Pericardium fibroblast (primary cell): Measurements from ENCODE around the gene SLC6A4. TPM values are rescaled to one million over a fixed set of nuclear protein-coding genes. Genes with fewer than 3 reads are reported as not detected.

Source experiments
- total RNA-seq: library from RNA; depleted of rRNA; stranded (reverse); fragments of >200 nt; gene quantifications from 2 replicates; pipeline ENCODE4 v1.2.3, GENCODE V29; 2015

The SLC6A4 gene
- total RNA-seq, result 2.3 and 7.7 TPM in 2 replicates

DNA sequence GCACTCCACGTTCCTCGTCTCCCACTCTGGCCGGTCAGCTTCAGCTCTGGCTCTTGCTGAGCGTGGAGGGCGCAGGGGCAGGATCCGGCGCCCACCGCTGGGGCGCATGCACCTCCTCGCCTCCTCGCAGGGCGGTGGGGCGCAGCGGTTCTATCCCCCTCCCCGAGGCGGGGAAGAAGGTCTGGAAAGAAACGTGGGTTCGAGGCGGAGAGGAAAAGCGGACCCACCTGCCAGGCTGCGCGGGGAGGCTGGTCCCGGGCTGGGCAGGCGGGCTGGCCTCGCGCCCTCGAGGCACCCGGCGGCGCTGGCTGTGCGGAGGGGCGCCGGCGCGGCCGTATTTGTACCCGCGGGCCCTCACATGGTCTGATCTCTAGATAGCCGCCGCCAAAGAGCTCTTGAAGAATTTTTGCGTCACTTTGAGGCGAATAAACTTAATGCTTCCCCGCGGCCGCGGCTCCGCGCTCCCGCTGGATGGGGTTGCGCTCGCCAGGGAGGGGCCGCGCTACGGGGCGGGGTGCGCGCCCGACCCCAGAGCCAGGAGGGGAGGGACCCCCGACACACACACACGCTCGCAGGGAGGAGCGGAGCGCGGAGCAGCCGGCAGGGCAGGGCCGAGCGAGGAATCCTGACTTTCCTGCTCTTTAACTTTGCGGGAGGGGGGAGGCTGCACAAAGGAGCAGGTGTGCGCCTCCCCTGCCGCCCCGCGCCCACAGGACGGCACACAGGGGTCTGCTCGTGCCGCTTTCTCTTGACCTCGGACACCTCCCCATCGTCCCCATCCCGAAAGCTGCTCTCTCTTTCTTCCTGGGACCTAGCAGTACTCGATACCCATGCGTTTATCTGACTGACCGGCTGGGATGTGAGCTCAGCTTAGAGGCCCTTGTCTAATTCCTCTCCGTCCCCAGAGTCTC lies at the start of gene SLC6A4:
TSS of gene SLC6A4 (minus strand) at position 312 of the 911 bp plus-strand sequence. CDS start 13,739 bp downstream, outside the sequence.

Other genes with a start within 250 kb of the SLC6A4 start
- 5.4 and 6.5 TPM in 2 replicates for gene NSRP1, start 118.9 kb downstream of the SLC6A4 start, total RNA-seq
- gene BLMH, start 56.2 kb upstream of the SLC6A4 start, total RNA-seq, result 28.0 and 42.7 TPM in 2 replicates
- gene TMIGD1, start 98.4 kb upstream of the SLC6A4 start, total RNA-seq, result not detected in 2 replicates
- 69.5 and 96.6 TPM in 2 replicates for gene CPD, start 143.2 kb upstream of the SLC6A4 start, total RNA-seq
- 13.8 and 23.1 TPM in 2 replicates for gene GOSR1, start 241.7 kb upstream of the SLC6A4 start, total RNA-seq